BE2C (cell line): ENCODE results near the gene TRIO.
A peak's percentile ranks its signal among the peaks of the same experiment; 100 is the strongest.

Source experiments
- DNase-seq: peaks from one replicate; pipeline ENCODE4 v3.0.0-alpha.2; 2020
- H3K27me3 ChIP-seq: fragments of 250-450 bp; sonication (Bioruptor Pico); 2 replicates; pipeline ENCODE4 v1.5.1; 2020; ENCODE audit warnings: mild to moderate bottlenecking
- H3K36me3 ChIP-seq: fragments of 250-450 bp; sonication (Bioruptor Pico); 2 replicates; pipeline ENCODE4 v1.5.1; 2020; ENCODE audit warnings: mild to moderate bottlenecking
- H3K4me1 ChIP-seq: fragments of 250-450 bp; sonication (Bioruptor Pico); 2 replicates; pipeline ENCODE4 v1.5.1; 2020
- H3K4me3 ChIP-seq: 2 replicates; pipeline ENCODE4 v1.5.1; 2011; ENCODE audit warnings: low read depth, low read length
- H3K9me3 ChIP-seq: fragments of 250-450 bp; sonication (Bioruptor Pico); 2 replicates; pipeline ENCODE4 v1.5.1; 2020
- TF ChIP-seq, protein P1 (sequence below): IDR thresholded peaks from 2 replicates; pipeline ENCODE4 v1.5.1; 2012; ENCODE audit warnings: mild to moderate bottlenecking, low read depth, low read length

Gene TRIO

GRCh38 chr5:14264605-14265316 is 121.6 kb downstream of the TRIO start:
- TF ChIP-seq, protein P1, sequence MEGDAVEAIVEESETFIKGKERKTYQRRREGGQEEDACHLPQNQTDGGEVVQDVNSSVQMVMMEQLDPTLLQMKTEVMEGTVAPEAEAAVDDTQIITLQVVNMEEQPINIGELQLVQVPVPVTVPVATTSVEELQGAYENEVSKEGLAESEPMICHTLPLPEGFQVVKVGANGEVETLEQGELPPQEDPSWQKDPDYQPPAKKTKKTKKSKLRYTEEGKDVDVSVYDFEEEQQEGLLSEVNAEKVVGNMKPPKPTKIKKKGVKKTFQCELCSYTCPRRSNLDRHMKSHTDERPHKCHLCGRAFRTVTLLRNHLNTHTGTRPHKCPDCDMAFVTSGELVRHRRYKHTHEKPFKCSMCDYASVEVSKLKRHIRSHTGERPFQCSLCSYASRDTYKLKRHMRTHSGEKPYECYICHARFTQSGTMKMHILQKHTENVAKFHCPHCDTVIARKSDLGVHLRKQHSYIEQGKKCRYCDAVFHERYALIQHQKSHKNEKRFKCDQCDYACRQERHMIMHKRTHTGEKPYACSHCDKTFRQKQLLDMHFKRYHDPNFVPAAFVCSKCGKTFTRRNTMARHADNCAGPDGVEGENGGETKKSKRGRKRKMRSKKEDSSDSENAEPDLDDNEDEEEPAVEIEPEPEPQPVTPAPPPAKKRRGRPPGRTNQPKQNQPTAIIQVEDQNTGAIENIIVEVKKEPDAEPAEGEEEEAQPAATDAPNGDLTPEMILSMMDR: no peak
- H3K4me3 ChIP-seq: peak overlapping the region; percentile 54
- H3K36me3 ChIP-seq: no peaks in the 10 kb centered on the region
- H3K4me1 ChIP-seq: peaks cover 55% of the 10 kb centered on the region
- DNase-seq: peak; percentile 96
- no peaks in the 10 kb centered on the region for H3K9me3 ChIP-seq
- no peaks in the 10 kb centered on the region for H3K27me3 ChIP-seq

DNA sequence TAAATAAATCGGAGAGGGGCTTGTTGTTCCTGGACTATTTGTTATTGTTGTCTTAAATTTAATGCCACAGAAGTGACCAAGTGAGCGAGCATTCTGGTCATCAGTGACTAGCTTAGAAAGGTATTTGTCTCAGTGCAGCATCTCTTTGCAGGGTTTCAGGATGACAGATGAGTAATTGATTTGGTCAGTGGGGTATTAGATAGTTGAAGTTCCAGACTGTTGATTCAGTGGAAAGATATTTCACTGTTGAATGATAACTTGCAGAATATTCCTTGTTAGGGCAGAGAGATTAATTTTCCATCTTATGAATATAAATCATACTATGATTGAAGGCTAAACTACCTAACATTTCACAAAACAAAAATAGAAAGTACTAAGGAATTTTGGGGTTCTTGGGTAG is 122.4 kb downstream of the TRIO start:
- DNase-seq: no peak
- Histone ChIP-seq H3K4me3 (no peak overlapping the region; the same call in 1 of the 2 replicates), H3K4me1 (peaks cover 59% of the 10 kb centered on the region), H3K27me3 (no peaks in the 10 kb centered on the region), H3K36me3 (no peaks in the 10 kb centered on the region), H3K9me3 (no peaks in the 10 kb centered on the region)
- TF ChIP-seq, protein P1: no peak

DNA sequence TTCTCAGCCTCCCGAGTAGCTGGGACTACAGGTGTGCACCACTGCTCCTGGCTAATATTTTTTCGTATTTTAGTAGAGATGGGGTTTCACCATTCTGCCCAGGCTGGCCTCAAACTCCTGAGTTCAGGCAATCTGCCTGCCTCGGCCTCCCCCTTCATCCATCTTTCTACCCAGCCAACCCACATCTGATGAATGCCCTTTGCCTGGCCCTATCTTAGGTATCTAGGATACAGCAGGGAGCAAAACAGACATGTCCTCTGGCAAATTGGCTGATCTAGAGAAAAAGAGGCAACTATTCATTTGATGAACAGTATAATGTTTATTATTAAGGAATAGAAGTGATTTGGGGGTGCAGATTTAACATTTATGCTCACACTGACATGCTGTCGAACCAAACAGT is 123.0 kb downstream of the TRIO start:
- Histone ChIP-seq H3K27me3 (no peaks in the 10 kb centered on the region), H3K9me3 (no peaks in the 10 kb centered on the region), H3K4me1 (peaks cover 59% of the 10 kb centered on the region), H3K4me3 (no peak overlapping the region), H3K36me3 (no peaks in the 10 kb centered on the region)
- DNase-seq: no peak
- TF ChIP-seq, protein P1: no peak

GRCh38 chr5:14266686-14267085 is 123.5 kb downstream of the TRIO start:
- TF ChIP-seq, protein P1: no peak
- no peak overlapping the region for H3K4me3 ChIP-seq
- H3K9me3 ChIP-seq: no peaks in the 10 kb centered on the region
- H3K4me1 ChIP-seq: peaks cover 59% of the 10 kb centered on the region
- H3K27me3 ChIP-seq: no peaks in the 10 kb centered on the region
- no peak for DNase-seq
- H3K36me3 ChIP-seq: no peaks in the 10 kb centered on the region

GRCh38 chr5:14267166-14267838 is 124.2 kb downstream of the TRIO start:
- H3K36me3 ChIP-seq: no peaks in the 10 kb centered on the region
- no peak for DNase-seq
- H3K9me3 ChIP-seq: no peaks in the 10 kb centered on the region
- TF ChIP-seq, protein P1: no peak
- no peaks in the 10 kb centered on the region for H3K27me3 ChIP-seq
- peaks cover 59% of the 10 kb centered on the region for H3K4me1 ChIP-seq
- no peak overlapping the region for H3K4me3 ChIP-seq
